Stomach smooth muscle (tissue), 2 donors: Measurements from ENCODE around the gene URB1.
A peak's percentile ranks its signal among the peaks of the same experiment; 100 is the strongest.

Source experiments
- H3K27ac ChIP-seq: one replicate; pipeline ENCODE4 v1.7.0; 2013; ENCODE audit warnings: mild to moderate bottlenecking, low read length, inconsistent platforms
- H3K27me3 ChIP-seq, 2 donors: one replicate each; pipeline ENCODE4 v1.7.0; 2013; ENCODE audit warnings: low read length in 2 of 2; ENCODE audit not compliant: insufficient read depth in 2 of 2, control insufficient read depth in 1 of 2
- H3K36me3 ChIP-seq, 2 donors: one replicate each; pipeline ENCODE4 v1.7.0; 2013; ENCODE audit warnings: low read length in 2 of 2; ENCODE audit not compliant: control insufficient read depth in 2 of 2, insufficient read depth in 2 of 2
- H3K4me1 ChIP-seq: one replicate; pipeline ENCODE4 v1.7.0; 2013; ENCODE audit warnings: low read length; ENCODE audit not compliant: control insufficient read depth, insufficient read depth
- H3K4me3 ChIP-seq, 2 donors: one replicate each; pipeline ENCODE4 v1.7.0; 2013; ENCODE audit warnings: low read length in 2 of 2
- H3K9ac ChIP-seq, 2 donors: one replicate each; pipeline ENCODE4 v1.7.0; 2013; ENCODE audit warnings: low read length in 2 of 2, mild to moderate bottlenecking in 1 of 2
- H3K9me3 ChIP-seq, 2 donors: one replicate each; pipeline ENCODE4 v1.7.0; 2013; ENCODE audit warnings: low read length in 2 of 2; ENCODE audit not compliant: control insufficient read depth in 2 of 2
- donor health status: healthy.
- donor health status: Pancreatic carcinoma.

Gene URB1

GRCh38 chr21:32329776-32330175 is 63.0 kb downstream of the URB1 start:
- no peak overlapping the region for H3K4me3 ChIP-seq
- no peaks in the 10 kb centered on the region for H3K9me3 ChIP-seq
- H3K27ac ChIP-seq = peak overlapping the region; percentile 73
- H3K36me3 ChIP-seq = peaks cover 18% of the 10 kb centered on the region in 2 donors
- H3K9ac ChIP-seq = no peak overlapping the region
- H3K27me3 ChIP-seq = no peaks in the 10 kb centered on the region
- H3K4me1 ChIP-seq = peaks cover 14% of the 10 kb centered on the region

GRCh38 chr21:32329331-32329730 is 63.5 kb downstream of the URB1 start:
- Histone ChIP-seq H3K27ac (peak overlapping the region; percentile 73), H3K36me3 (peaks cover 19 to 20% of the 10 kb centered on the region in 2 donors)

DNA sequence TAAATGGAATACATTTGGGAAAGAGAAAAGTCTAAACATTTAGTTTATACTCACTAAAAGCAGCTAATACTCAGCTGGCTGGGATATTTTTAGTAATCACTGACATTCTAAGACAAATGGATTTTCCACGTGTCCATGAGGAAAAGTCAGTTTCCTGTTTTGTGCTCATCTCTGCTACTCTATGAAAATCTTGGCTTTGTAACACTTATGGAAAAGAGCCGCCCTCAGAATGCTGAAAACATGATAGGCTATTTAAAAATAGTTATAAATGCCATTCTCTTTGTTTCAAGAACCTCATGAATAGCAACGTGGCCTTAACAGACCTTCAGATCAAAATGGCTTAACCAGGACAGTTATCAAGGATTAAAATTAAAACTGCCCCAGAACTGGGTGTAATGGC is 64.2 kb downstream of the URB1 start:
- Histone ChIP-seq H3K9me3 (no peaks in the 10 kb centered on the region), H3K4me3 (no peak overlapping the region), H3K27ac (peak overlapping the region; percentile 73), H3K9ac (no peak overlapping the region), H3K36me3 (peaks cover 21 to 23% of the 10 kb centered on the region in 2 donors), H3K4me1 (peaks cover 14% of the 10 kb centered on the region), H3K27me3 (no peaks in the 10 kb centered on the region)

More at GRCh38 chr21:32329331-32329730, 63.5 kb downstream of the URB1 start:
- H3K9ac ChIP-seq = no peak overlapping the region
- no peak overlapping the region for H3K4me3 ChIP-seq
- no peaks in the 10 kb centered on the region for H3K9me3 ChIP-seq
- H3K4me1 ChIP-seq = peaks cover 14% of the 10 kb centered on the region
- no peaks in the 10 kb centered on the region for H3K27me3 ChIP-seq

DNA sequence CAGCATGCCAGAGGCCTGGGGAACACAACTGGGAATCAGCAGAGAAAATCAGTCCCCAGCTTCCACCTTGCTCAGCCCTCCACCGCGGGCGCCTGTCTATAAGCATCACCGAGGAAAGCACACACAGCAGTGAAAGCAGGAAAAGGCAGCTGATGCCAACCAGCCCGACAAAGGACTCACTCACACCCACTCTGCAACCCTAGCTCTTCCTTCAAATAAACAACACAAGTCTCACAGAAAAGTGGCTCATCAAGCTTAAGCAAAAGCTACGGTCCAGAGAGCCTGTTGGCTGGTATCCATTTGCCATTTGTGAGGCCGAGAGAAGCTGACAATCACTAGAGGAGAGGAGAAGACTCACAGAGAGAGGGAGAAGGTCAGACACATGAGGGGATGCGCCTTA is 67.1 kb downstream of the URB1 start:
- H3K36me3 ChIP-seq = peaks cover 37 to 42% of the 10 kb centered on the region in 2 donors
- H3K27me3 ChIP-seq = no peaks in the 10 kb centered on the region
- no peak overlapping the region for H3K27ac ChIP-seq

DNA sequence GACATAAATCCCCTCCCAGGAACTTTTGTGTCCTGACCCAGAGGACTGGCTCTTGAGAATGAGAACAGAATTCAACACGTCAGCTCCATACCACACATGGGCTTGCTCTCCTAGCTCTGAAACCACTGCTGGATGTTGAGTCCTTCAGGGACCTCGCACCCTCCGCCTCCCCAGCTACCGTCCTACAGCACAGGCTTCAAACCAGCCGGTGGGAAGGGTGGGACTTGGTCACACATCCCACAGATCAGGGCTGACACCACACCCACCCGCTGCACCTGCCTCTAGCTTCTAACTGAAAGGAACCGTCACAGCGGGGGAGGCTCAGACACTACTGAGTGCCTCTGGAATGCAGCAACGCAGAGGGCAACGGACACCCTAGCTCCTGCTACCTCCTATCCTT is 70.1 kb downstream of the URB1 start:
- H3K4me1 ChIP-seq = no peaks in the 10 kb centered on the region
- H3K9me3 ChIP-seq = no peaks in the 10 kb centered on the region
- H3K27ac ChIP-seq = no peak overlapping the region
- H3K27me3 ChIP-seq = no peaks in the 10 kb centered on the region
- peaks cover 62 to 65% of the 10 kb centered on the region in 2 donors for H3K36me3 ChIP-seq
- H3K4me3 ChIP-seq = no peak overlapping the region
- H3K9ac ChIP-seq = no peak overlapping the region

More for the DNA sequence above, 67.1 kb downstream of the URB1 start:
- H3K4me3 ChIP-seq = no peak overlapping the region
- no peaks in the 10 kb centered on the region for H3K9me3 ChIP-seq
- no peak overlapping the region for H3K9ac ChIP-seq
- H3K4me1 ChIP-seq = peaks cover 14% of the 10 kb centered on the region

DNA sequence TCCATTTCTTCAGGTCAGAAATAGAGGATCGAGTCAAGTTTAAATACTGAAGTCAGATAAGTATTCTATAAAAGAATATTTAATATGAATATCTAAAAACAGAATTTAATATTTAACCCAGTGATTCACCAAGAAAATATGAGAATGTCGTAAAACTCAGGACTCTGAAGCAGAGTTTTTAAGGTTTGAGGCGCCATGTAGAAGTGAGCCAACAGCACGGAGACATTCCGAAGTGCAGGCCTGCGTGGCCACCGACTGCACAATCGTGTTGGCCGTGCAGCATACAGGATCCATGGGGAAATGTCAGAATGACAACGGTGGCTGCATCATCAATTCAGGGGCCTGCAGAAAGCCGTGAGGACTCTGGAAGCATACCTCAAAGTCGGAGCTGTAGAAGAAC is 70.7 kb downstream of the URB1 start:
- no peak overlapping the region for H3K27ac ChIP-seq
- H3K36me3 ChIP-seq = peaks cover 62 to 70% of the 10 kb centered on the region in 2 donors
- no peaks in the 10 kb centered on the region for H3K4me1 ChIP-seq
- no peak overlapping the region for H3K4me3 ChIP-seq
- no peaks in the 10 kb centered on the region for H3K27me3 ChIP-seq
- no peaks in the 10 kb centered on the region for H3K9me3 ChIP-seq
- no peak overlapping the region for H3K9ac ChIP-seq

DNA sequence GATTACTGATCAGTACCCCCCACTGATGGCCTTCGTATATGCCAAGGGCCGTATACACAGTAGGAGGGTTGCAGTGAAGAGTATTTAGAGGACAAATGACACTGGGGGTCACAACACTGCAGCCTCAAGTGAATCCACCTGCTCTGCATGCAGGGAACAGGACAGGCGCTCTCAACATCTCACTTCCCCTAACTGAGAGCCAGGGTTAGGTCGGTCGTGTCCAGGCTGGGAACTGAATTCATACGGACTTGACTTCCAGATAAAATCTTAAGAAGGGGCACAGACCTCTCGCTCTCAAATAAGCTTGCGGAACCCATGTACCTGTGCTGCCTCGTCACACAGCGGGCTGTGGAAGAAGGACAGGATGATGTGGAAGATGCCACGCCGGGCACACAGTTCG is 71.3 kb downstream of the URB1 start:
- no peak overlapping the region for H3K4me3 ChIP-seq
- no peaks in the 10 kb centered on the region for H3K9me3 ChIP-seq
- no peak overlapping the region for H3K27ac ChIP-seq
- peaks cover 67 to 76% of the 10 kb centered on the region in 2 donors for H3K36me3 ChIP-seq
- H3K9ac ChIP-seq = no peak overlapping the region
- H3K4me1 ChIP-seq = no peaks in the 10 kb centered on the region
- H3K27me3 ChIP-seq = no peaks in the 10 kb centered on the region

GRCh38 chr21:32320726-32321125 is 72.1 kb downstream of the URB1 start:
- no peak overlapping the region for H3K27ac ChIP-seq
- no peaks in the 10 kb centered on the region for H3K4me1 ChIP-seq
- no peaks in the 10 kb centered on the region for H3K9me3 ChIP-seq
- H3K9ac ChIP-seq = no peak overlapping the region
- H3K36me3 ChIP-seq = peaks cover 74 to 84% of the 10 kb centered on the region in 2 donors
- no peaks in the 10 kb centered on the region for H3K27me3 ChIP-seq
- H3K4me3 ChIP-seq = no peak overlapping the region

DNA sequence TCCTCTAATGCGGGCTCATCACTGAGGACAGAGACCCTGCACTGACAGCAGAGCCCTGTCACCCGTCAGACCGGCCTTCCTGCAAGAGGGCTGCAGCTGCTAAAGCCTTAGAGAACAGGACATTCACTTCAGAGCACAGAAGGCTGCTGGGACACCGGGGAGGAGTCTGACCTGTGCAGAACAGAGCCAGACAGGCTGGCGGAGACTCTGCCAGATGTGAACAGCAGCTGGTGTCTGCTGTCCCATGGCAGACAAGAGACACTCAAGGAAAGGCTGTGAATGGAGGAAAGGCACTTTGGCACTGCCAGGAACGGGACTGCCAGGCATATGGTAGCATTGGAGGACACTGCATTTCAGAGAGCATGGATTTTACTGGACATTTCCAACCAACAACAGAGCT is 72.8 kb downstream of the URB1 start:
- Histone ChIP-seq H3K4me1 (no peaks in the 10 kb centered on the region), H3K9ac (no peak overlapping the region), H3K4me3 (no peak overlapping the region), H3K27ac (no peak overlapping the region), H3K36me3 (peaks cover 75 to 82% of the 10 kb centered on the region in 2 donors), H3K9me3 (no peaks in the 10 kb centered on the region), H3K27me3 (no peaks in the 10 kb centered on the region)

DNA sequence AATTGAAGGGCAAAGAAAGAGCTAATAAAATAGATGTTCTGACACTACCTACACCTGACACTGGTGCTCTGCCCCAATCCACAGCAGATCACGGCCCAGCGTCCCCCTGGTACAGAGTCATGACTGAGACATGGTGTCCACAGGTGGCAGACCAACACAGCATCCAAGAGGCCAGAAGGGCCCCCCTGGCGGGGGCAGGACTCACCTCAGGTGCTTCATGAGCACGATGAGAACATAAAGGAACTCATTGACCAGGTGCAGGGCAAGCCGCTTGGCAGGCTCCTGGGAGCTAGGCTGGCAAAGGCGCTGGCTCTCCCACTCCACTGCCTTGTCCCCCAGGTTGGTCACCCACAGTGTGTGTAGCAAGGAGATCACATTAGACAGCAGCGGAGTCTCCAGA is 73.8 kb downstream of the URB1 start:
- peaks cover 74 to 77% of the 10 kb centered on the region in 2 donors for H3K36me3 ChIP-seq
- no peaks in the 10 kb centered on the region for H3K4me1 ChIP-seq
- H3K27ac ChIP-seq = no peak overlapping the region
- H3K9me3 ChIP-seq = no peaks in the 10 kb centered on the region
- H3K9ac ChIP-seq = no peak overlapping the region
- no peak overlapping the region for H3K4me3 ChIP-seq
- no peaks in the 10 kb centered on the region for H3K27me3 ChIP-seq

DNA sequence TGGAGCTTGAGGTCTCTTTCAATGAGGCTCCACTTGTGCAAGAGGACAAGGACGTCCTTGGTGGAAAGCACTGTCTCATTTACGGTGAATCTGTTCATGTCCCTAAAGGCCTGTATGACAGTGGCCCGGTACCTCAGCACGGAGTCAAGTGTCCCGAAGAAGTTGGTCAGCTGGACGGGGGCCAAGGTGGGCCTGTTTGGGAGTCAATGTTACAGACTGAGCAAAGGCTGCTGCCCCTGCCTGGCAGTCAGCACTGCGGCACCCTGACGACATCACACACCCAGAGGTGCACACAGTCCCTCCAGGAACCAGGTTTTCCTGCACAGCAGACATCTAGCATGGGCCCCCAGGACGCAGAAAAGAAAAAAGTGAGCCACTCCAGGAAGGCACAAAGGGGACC is 75.1 kb downstream of the URB1 start:
- Histone ChIP-seq H3K4me1 (no peaks in the 10 kb centered on the region), H3K27me3 (no peaks in the 10 kb centered on the region), H3K9me3 (no peaks in the 10 kb centered on the region), H3K27ac (no peak overlapping the region), H3K36me3 (peaks cover 66 to 67% of the 10 kb centered on the region in 2 donors), H3K4me3 (no peak overlapping the region), H3K9ac (no peak overlapping the region)
